ENCODE results near the gene ETFB. TPM values are rescaled to one million over a fixed set of nuclear protein-coding genes. Genes with fewer than 3 reads are reported as not detected.

The ETFB gene
- total RNA-seq, 1 experiment from 2014 or later = 66.2 TPM

DNA sequence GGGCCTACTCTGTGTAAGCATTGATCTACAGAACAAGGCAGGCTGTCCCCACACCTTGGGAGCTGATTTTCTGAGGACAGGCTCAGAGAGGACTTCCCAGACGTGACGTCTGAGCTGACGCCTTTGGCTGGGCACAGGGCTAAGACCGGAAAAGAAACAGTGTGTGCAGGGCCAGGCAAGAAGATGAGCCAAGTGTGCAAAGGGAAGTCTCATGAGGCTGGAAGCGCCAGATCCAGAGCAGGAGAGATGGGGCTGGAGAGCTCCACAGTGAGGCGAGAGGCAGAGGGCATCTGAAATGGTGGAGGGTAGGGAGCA lies 42.1 kb downstream of the ETFB start:
- no peaks in the 10 kb centered on the region for H3K27me3 ChIP-seq (ENCODE audit: control insufficient read depth, insufficient read depth, low read length)
- no peak for DNase-seq (ENCODE audit: low read depth, low spot score)
- ChIA-PET CTCF (no interaction called here), POLR2A (no interaction called here)
- in situ Hi-C loops (cut with HindIII; ENCODE audit: low pct_unique_long_range_greater_than_20kb, low sequenced_read_pairs) = no loop called here
- no peak for TF ChIP-seq TCF7L2 (IDR thresholded peaks at IDR 0.05; ENCODE audit: low read depth, low read length)
- TF ChIP-seq POLR2AphosphoS5 (IDR thresholded peaks at IDR 0.05; ENCODE audit: low read depth, low read length) = no peak
- TF ChIP-seq, protein P1, sequence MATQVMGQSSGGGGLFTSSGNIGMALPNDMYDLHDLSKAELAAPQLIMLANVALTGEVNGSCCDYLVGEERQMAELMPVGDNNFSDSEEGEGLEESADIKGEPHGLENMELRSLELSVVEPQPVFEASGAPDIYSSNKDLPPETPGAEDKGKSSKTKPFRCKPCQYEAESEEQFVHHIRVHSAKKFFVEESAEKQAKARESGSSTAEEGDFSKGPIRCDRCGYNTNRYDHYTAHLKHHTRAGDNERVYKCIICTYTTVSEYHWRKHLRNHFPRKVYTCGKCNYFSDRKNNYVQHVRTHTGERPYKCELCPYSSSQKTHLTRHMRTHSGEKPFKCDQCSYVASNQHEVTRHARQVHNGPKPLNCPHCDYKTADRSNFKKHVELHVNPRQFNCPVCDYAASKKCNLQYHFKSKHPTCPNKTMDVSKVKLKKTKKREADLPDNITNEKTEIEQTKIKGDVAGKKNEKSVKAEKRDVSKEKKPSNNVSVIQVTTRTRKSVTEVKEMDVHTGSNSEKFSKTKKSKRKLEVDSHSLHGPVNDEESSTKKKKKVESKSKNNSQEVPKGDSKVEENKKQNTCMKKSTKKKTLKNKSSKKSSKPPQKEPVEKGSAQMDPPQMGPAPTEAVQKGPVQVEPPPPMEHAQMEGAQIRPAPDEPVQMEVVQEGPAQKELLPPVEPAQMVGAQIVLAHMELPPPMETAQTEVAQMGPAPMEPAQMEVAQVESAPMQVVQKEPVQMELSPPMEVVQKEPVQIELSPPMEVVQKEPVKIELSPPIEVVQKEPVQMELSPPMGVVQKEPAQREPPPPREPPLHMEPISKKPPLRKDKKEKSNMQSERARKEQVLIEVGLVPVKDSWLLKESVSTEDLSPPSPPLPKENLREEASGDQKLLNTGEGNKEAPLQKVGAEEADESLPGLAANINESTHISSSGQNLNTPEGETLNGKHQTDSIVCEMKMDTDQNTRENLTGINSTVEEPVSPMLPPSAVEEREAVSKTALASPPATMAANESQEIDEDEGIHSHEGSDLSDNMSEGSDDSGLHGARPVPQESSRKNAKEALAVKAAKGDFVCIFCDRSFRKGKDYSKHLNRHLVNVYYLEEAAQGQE (IDR thresholded peaks at IDR 0.05; ENCODE audit: insufficient read depth in 1 of 2, low read depth in 2 of 2, low read length in 1 of 2) = no peak
- TF ChIP-seq, protein P2, sequence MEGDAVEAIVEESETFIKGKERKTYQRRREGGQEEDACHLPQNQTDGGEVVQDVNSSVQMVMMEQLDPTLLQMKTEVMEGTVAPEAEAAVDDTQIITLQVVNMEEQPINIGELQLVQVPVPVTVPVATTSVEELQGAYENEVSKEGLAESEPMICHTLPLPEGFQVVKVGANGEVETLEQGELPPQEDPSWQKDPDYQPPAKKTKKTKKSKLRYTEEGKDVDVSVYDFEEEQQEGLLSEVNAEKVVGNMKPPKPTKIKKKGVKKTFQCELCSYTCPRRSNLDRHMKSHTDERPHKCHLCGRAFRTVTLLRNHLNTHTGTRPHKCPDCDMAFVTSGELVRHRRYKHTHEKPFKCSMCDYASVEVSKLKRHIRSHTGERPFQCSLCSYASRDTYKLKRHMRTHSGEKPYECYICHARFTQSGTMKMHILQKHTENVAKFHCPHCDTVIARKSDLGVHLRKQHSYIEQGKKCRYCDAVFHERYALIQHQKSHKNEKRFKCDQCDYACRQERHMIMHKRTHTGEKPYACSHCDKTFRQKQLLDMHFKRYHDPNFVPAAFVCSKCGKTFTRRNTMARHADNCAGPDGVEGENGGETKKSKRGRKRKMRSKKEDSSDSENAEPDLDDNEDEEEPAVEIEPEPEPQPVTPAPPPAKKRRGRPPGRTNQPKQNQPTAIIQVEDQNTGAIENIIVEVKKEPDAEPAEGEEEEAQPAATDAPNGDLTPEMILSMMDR (IDR thresholded peaks at IDR 0.05) = no peak
- TF ChIP-seq SIN3A (IDR thresholded peaks at IDR 0.05; ENCODE audit: borderline replicate concordance, insufficient read depth, low read depth, low read length) = no peak
- intact Hi-C loops (cut with micrococcal nuclease; ENCODE audit: unreplicated experiment) = no loop called here
- no peaks in the 10 kb centered on the region for H3K4me1 ChIP-seq (ENCODE audit: control insufficient read depth, insufficient read depth, low read length)
- H3K4me3 ChIP-seq (ENCODE audit: low read depth in 2 of 2, low read length in 2 of 2) = no peak overlapping the region
- H3K9me3 ChIP-seq (ENCODE audit: control insufficient read depth, insufficient read depth, low read depth, low read length) = no peaks in the 10 kb centered on the region
- H3K36me3 ChIP-seq (ENCODE audit: control insufficient read depth, insufficient read depth, low read length) = no peaks in the 10 kb centered on the region
- no TSS peak for BruUV-seq (replicated peaks)
- H3K27ac ChIP-seq (ENCODE audit: low read length) = no peak overlapping the region
- no peak for ATAC-seq

DNA sequence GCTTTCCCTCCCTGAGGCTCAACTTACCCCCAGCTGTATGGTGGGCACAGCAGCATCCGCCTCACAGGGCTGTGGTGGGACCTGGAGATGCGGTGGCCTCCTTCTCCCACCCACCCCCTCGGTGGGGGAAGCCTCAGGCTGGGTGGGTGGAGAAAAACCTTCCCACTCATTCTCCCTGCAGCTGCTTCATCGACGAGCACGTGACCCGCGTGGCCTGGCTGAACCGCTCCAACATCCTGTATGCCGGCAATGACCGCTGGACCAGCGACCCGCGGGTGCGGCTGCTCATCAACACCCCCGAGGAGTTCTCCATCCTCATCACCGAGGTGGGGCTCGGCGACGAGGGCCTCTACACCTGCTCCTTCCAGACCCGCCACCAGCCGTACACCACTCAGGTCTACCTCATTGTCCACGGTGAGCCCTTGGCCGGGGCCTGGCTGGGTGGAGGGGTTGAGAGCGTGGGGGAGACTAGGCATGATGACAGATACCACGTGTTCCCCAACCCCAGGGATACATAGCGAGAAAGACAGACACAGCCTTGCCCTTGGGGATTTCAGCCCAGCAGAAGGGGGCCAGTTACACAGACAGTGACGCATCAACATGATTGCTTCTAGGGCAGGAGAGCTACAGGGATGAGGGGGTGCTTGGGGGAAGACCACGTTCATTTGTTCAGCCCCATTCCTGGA lies 42.6 kb downstream of the ETFB start:
- Histone ChIP-seq H3K27ac (ENCODE audit: low read length) (no peak overlapping the region), H3K27me3 (ENCODE audit: control insufficient read depth, insufficient read depth, low read length) (no peaks in the 10 kb centered on the region), H3K4me3 (ENCODE audit: low read depth in 2 of 2, low read length in 2 of 2) (no peak overlapping the region), H3K36me3 (ENCODE audit: control insufficient read depth, insufficient read depth, low read length) (no peaks in the 10 kb centered on the region), H3K4me1 (ENCODE audit: control insufficient read depth, insufficient read depth, low read length) (no peaks in the 10 kb centered on the region), H3K9me3 (ENCODE audit: control insufficient read depth, insufficient read depth, low read depth, low read length) (no peaks in the 10 kb centered on the region)
- no TSS peak for BruUV-seq (replicated peaks)
- TF ChIP-seq SIN3A (IDR thresholded peaks at IDR 0.05; ENCODE audit: borderline replicate concordance, insufficient read depth, low read depth, low read length) (no peak), TCF7L2 (IDR thresholded peaks at IDR 0.05; ENCODE audit: low read depth, low read length) (no peak), POLR2AphosphoS5 (IDR thresholded peaks at IDR 0.05; ENCODE audit: low read depth, low read length) (no peak)
- TF ChIP-seq, protein P1 (IDR thresholded peaks at IDR 0.05; ENCODE audit: insufficient read depth in 1 of 2, low read depth in 2 of 2, low read length in 1 of 2) = no peak
- TF ChIP-seq, protein P2 (IDR thresholded peaks at IDR 0.05) = no peak
- ChIA-PET CTCF (no interaction called here), POLR2A (no interaction called here)
- ATAC-seq = no peak
- in situ Hi-C loops (cut with HindIII; ENCODE audit: low pct_unique_long_range_greater_than_20kb, low sequenced_read_pairs) (no loop called here), intact Hi-C loops (cut with micrococcal nuclease; ENCODE audit: unreplicated experiment) (no loop called here)
- no peak for DNase-seq (ENCODE audit: low read depth, low spot score)

All from Panc1 (cell line).